ENCODE data around the gene PKNOX2.

GRCh38 chr11:125305345-125305744, 140.8 kb downstream of the PKNOX2 start:
- TF ChIP-seq POLR2A (IDR thresholded peaks at IDR 0.05): no peak
- TF ChIP-seq CTCF (IDR thresholded peaks at IDR 0.05 in 8 of 11, conservative IDR thresholded peaks at IDR 0.05 in 3 of 11): no peak
